Effector CD8-positive, alpha-beta T cell (primary cell): ENCODE data around the gene AIFM3.
"Not testable (repeated sequence)": the region's sequence is repeated elsewhere in the genome, so short reads cannot be mapped to it uniquely, and the experiment has no call there.

Experiments
- DNase-seq: peaks from one replicate; lab custom pipeline; 2025; lab: John Stamatoyannopoulos, UW

Gene AIFM3

DNA sequence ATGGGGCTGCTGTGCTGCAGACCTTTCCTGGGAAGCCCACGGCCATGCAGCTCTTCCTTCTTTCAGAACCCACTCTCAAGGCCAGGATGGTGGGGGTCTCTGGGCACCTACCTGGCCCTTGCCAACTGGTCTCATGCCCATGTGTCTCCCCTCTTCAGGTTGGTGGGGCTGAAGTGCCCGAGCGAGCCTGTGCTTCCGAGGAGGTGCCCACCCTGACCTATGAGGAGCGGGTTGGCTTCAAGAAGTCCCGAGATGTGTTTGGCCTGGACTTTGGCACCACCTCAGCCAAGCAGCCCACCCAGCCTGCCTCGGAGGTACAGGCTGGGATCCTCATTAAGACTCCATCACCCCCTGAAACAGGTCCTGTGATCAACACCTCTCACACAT, 25.0 kb downstream of the AIFM3 start:
- DNase-seq: no peak

DNA sequence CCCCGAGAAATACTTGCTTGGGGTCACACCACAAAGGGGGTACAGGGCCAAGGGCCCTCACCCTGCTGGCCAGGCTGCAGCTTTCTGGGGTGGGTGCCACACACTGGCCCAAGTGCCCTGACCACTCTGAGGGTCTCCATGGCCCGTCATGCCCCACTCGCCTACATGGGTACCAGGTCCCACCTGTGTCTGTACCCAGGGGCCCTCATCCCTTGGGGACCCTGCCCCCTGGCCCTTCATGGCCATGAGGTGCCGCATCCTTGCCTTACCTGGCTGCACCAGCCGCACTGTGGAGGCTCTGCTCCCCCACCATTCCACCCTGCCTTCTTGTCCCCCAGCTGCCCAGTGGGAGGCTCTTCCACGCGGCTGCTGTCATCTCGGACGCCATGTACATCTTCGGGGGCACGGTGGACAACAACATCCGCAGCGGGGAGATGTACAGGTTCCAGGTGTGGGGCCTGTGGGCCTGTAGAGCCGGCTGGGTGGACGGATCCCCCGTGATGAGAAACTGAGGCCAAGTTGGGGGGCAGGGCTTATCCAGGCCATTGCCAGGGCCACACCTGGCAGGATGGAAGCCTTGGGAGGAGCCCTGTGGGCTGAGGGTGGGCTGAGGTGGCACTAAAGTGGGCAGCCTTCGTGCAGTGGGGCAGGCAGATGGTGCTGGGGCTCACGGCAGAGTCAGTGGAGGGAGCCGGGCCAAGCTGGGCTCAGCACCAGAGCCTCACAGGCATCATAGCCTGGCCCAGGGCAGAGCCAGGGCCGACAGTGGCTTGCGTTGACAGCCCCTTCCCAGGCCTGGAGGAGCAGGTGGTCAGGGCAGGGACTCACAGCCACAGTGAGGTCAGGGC, 25.6 kb downstream of the AIFM3 start:
- DNase-seq: no peak

GRCh38 chr22:20993304-20994127, 26.5 kb downstream of the AIFM3 start:
- no peak for DNase-seq

- DNase-seq: no peak
Observed at GRCh38 chr22:20994128-20994901, 27.3 kb downstream of the AIFM3 start.

DNA sequence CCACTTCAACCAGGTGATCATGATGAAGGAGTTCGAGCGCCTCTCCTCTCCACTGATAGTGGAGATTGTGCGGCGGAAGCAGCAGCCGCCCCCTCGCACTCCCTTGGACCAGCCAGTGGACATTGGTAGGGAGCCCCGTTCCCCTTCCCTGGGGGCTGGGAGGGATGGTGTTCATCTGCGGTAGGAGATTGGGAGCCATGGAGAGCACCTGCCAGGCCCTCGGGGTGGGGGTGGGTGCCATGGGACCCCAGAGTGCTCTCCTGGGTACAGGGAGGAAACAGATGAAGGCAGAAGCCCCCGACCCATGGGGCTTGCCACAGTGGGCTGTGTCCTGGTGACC, 27.8 kb downstream of the AIFM3 start:
- no peak for DNase-seq

GRCh38 chr22:20995329-20996030, 28.4 kb downstream of the AIFM3 start:
- no peak for DNase-seq

- DNase-seq: no peak
Observed at GRCh38 chr22:20996031-20996410, 29.0 kb downstream of the AIFM3 start.

- DNase-seq: no peak
Observed at GRCh38 chr22:20996598-20997535, 29.8 kb downstream of the AIFM3 start.

DNA sequence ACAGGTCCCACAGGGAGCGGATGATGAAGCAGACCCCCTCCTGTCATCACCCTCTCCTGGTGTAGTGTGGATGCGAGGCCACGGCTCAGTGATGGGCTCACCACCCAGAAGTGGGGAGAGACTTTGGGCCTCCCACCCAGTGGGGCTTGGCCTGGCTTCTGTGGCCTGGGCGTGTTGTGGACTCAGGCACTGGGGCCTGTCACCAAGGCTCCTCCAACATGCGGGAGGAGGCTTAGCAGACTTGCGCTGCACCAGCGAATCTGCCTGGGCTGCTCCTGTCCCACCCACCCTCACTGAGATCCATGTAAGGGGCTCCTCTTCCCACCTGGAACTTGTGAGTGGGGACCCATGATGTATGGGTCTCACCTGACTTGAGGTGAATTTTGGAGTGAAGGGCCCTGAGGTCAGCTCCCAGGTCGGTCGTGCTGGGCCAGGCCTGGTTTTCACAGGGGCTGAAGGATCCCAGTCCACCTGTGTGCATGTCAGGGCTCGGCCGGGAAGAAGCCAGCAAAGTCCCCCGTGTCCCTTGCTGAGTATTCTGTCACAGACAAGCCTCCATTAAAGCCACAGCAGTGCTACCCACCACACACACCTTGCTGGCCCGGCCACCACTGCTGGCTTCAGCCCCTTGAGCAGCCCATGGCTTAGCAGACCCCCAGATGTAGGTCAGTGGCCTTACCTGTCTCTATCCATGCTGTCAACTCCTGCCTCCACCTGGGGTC, 30.6 kb downstream of the AIFM3 start:
- no peak for DNase-seq

GRCh38 chr22:20998411-20999336, 31.6 kb downstream of the AIFM3 start:
- no peak for DNase-seq

DNA sequence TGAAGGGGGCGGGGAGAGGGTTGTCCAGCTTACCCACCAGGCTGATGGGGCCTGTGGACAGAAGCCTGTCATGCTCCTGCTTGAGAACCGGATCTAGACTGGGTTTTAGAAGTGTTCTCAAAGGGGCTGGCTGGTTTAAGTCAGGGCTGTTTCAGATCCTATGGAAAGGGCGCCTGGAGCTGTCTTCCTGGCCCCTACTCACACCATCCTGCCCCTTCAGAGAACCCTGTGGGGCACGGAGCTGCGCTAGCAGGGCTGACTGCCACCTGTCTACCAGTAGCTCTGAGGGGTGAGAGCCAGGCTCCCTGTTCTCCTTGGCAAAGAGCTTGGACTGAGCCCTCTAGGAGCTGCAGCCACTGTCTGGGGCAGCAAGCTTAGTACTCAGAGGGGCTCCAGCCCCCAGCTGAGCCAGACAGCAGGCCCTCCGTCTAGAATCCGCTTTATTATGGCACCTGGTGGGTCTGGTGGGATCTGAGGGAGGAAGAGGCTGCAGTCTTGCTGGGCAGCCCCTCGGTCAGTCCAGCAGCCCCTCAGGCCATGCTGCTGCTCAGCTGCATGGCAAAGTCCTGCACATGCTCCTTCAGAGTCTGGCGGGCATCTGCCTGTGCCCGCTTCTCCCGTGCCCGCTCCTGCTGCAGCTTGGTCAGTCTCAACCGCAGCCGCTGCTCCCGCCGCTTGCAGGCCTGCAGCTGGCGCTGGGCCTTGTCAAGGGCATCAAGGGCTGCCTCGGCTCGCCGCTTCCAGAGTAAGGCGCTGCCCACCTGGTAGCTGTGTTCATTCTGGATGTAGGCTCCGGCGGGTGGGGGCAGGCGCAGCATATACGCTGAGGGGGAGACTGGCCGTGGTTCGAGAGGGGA, 32.5 kb downstream of the AIFM3 start:
- no peak for DNase-seq

GRCh38 chr22:21000207-21000986, 33.3 kb downstream of the AIFM3 start:
- DNase-seq: no peak

DNA sequence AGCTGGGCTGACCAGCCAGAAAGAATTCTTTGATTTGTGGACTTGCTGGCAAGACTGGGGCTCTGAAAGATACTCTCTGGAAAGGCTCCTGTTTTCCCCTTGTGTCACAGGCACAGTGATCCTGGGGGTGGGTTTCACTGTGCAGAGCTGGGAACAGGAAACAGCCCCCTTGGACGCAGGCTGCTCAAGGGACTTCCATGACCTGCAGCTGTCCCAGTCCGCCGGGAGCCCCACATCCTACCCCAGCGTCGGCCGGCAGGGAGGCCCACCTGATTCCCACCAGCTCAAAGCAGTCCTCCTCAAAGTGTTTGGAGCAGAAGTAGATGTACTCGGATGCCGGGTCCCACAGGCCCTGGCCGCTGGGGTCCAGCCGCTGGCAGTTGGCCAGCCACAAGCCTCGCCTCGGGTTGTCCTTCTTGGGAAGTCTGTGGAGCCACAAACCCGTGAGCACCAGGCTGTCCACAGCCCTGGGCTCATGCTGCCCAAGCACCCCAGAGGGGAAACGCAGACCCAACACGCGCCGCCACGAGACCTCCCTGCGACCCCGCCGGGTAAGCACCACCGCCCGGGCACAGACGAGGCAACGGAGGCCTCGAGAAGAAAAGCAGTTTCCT, 34.0 kb downstream of the AIFM3 start:
- no peak for DNase-seq

DNA sequence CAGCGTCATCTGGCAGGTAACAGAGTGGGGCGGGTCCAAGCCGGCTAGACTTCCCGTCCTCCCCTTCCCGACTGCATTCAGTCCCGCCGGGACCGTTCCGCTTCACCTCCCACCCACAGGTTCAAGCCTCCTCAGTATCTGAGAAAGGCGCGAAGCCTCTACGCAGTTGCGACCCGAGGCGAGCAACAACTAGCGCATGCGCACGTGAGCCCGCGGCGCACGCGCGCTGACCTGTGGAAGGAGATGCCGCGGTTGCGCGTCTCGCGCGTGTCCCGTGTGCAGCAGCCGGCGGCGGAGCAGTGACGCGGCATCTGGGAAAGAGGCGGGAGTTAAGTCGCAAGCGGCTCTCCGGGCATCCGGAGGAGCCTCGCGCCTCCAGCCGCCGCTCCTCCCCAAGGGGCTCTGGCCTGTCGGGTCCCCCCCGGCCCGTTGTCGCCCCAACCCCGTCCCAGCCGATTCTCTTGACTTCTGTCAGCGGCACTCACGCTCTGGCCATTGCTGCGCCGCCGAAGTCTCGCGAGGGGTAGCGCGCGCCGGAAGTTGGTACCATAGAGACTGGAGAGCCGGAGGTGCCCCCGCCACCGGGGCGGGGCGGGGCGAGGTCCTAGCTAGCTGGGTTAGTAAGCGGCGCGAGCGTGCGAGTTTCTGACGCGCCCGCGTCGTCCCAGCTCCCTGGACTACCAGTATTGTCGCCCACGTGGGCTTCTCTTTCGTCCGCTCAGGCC, 34.7 kb downstream of the AIFM3 start, which contains the start of gene THAP7:
TSS of gene THAP7 (minus strand) at position 518 of the 725 bp plus-strand sequence. CDS start at position 311, 207 bp downstream.
- DNase-seq: peak; percentile 91

- no peak for DNase-seq
Observed at GRCh38 chr22:21003782-21004181, 36.7 kb downstream of the AIFM3 start.

DNA sequence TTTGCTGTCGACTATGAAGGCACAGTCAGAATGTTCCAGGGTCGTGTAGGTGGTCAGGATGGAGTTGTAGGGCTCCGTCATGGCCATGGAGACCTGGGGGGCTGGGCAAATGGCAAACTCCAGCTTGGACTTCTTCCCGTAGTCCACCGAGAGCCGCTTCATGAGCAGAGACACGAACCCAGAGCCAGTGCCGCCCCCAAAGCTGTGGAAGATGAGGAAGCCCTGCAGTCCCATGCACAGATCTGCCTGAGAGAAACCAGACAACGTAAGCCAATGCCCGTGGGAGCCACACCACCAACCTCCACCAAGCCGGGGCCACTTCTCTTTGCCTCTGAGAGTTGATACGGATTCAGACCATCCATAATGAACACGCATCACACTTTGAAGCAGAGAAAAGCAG, 42.2 kb downstream of the AIFM3 start:
- not testable (repeated sequence) for DNase-seq
